Stimulated activated CD8-positive, alpha-beta memory T cell treated with anti-CD3 and anti-CD28 coated beads, Interleukin-4, amount 100 ng/mL, for 24 hours (primary cell): Measurements from ENCODE around the gene SCUBE2.

Experiments used
- DNase-seq: peaks from one replicate; pipeline ENCODE4 v3.0.0-alpha.2; 2020; ENCODE audit warnings: low read depth

SCUBE2 gene

GRCh38 chr11:9074338-9075029 lies 16.9 kb downstream of the SCUBE2 start:
- DNase-seq: no peak

GRCh38 chr11:9073466-9074225 lies 17.8 kb downstream of the SCUBE2 start:
- no peak for DNase-seq

GRCh38 chr11:9072626-9073176 lies 18.7 kb downstream of the SCUBE2 start:
- no peak for DNase-seq

GRCh38 chr11:9071692-9072091 lies 19.7 kb downstream of the SCUBE2 start:
- DNase-seq: no peak

GRCh38 chr11:9070749-9071491 lies 20.5 kb downstream of the SCUBE2 start:
- no peak for DNase-seq

- no peak for DNase-seq
These were observed 21.4 kb downstream of the SCUBE2 start for GRCh38 chr11:9069862-9070470.

- DNase-seq: no peak
These were observed 22.1 kb downstream of the SCUBE2 start for GRCh38 chr11:9069256-9069655.

GRCh38 chr11:9066433-9066925 lies 24.9 kb downstream of the SCUBE2 start:
- DNase-seq: no peak

- DNase-seq: no peak
These were observed 25.6 kb downstream of the SCUBE2 start for GRCh38 chr11:9065607-9066432.

GRCh38 chr11:9061807-9062206 lies 29.6 kb downstream of the SCUBE2 start:
- DNase-seq: no peak

GRCh38 chr11:9060700-9061111 lies 30.7 kb downstream of the SCUBE2 start:
- DNase-seq: peak; percentile 26

GRCh38 chr11:9059406-9059805 lies 32.0 kb downstream of the SCUBE2 start:
- DNase-seq: no peak

- no peak for DNase-seq
These were observed 33.5 kb downstream of the SCUBE2 start for GRCh38 chr11:9057888-9058287.

- no peak for DNase-seq
These were observed 34.4 kb downstream of the SCUBE2 start for GRCh38 chr11:9057007-9057406.

- no peak for DNase-seq
These were observed 34.9 kb downstream of the SCUBE2 start for GRCh38 chr11:9056467-9056866.

- no peak for DNase-seq
These were observed 37.9 kb downstream of the SCUBE2 start for GRCh38 chr11:9053316-9054035.

- no peak for DNase-seq
These were observed 39.1 kb downstream of the SCUBE2 start for GRCh38 chr11:9052316-9052715.

GRCh38 chr11:9049959-9050358 lies 41.4 kb downstream of the SCUBE2 start:
- DNase-seq: no peak

GRCh38 chr11:9047964-9048523 lies 43.4 kb downstream of the SCUBE2 start:
- no peak for DNase-seq

GRCh38 chr11:9046481-9046880 lies 44.9 kb downstream of the SCUBE2 start:
- no peak for DNase-seq
